SU-DHL-6 (cell line): ENCODE measurements around the gene GAD2.

Experiments
- H2AFZ ChIP-seq: fragments of 200-600 bp; sonication (generic); 2 replicates; pipeline ENCODE4 v1.6.1; 2014; ENCODE audit warnings: low read depth, mild to moderate bottlenecking, moderate library complexity, mixed read lengths, antibody characterized with exemption, low read length; ENCODE audit not compliant: severe bottlenecking
- H3F3A ChIP-seq: fragments of 200-600 bp; shearing (Covaris generic); 2 replicates; pipeline ENCODE4 v1.6.0; 2016; ENCODE audit warnings: antibody characterized with exemption, mild to moderate bottlenecking; ENCODE audit not compliant: insufficient read depth
- H3K27ac ChIP-seq: fragments of 200-600 bp; sonication (generic); 2 replicates; pipeline ENCODE4 v1.5.1; 2016; ENCODE audit warnings: low read depth, mild to moderate bottlenecking, low read length, moderate library complexity, mixed read lengths
- H3K27me3 ChIP-seq: fragments of 200-600 bp; sonication (generic), shearing (Covaris generic); 2 replicates; pipeline ENCODE4 v1.6.0; 2014; ENCODE audit warnings: mild to moderate bottlenecking, low read length
- H3K36me3 ChIP-seq: fragments of 200-600 bp; sonication (generic); 2 replicates; pipeline ENCODE4 v1.6.1; 2014; ENCODE audit warnings: mild to moderate bottlenecking, low read length, mixed read lengths
- H3K4me2 ChIP-seq: fragments of 300-600, 200-600 bp; shearing (Covaris generic), sonication (generic); 2 replicates; pipeline ENCODE4 v1.6.0; 2014; ENCODE audit warnings: low read length, low read depth, mild to moderate bottlenecking; ENCODE audit not compliant: poor library complexity, severe bottlenecking
- H3K4me3 ChIP-seq: fragments of 200-600 bp; sonication (generic); 2 replicates; pipeline ENCODE4 v1.5.1; 2014; ENCODE audit warnings: antibody characterized with exemption, low read length, mild to moderate bottlenecking, mixed read lengths; ENCODE audit not compliant: insufficient read depth, poor library complexity, severe bottlenecking
- H3K79me2 ChIP-seq: fragments of 200-600 bp; sonication (generic); 2 replicates; pipeline ENCODE4 v1.6.1; 2014; ENCODE audit warnings: mild to moderate bottlenecking, low read length, moderate library complexity; ENCODE audit not compliant: insufficient read depth
- H3K9ac ChIP-seq: fragments of 200-600 bp; sonication (generic); 2 replicates; pipeline ENCODE4 v1.7.0; 2014; ENCODE audit warnings: mild to moderate bottlenecking, low read length
- H3K9me2 ChIP-seq: fragments of 200-600 bp; sonication (generic); replicated peaks from 2 replicates; pipeline ENCODE4 v1.6.1; 2014; ENCODE audit warnings: low read length; ENCODE audit not compliant: insufficient read depth
- H3K9me3 ChIP-seq: fragments of 200-600 bp; sonication (generic); 2 replicates; pipeline ENCODE4 v1.6.1; 2014; ENCODE audit warnings: low read length, mixed read lengths; ENCODE audit not compliant: insufficient read depth
- H4K20me1 ChIP-seq: fragments of 200-600 bp; sonication (generic); 2 replicates; pipeline ENCODE4 v1.6.1; 2014; ENCODE audit warnings: low read depth, mild to moderate bottlenecking, antibody characterized with exemption, low read length, moderate library complexity, mixed read lengths
- CTCF ChIP-seq: fragments of 200-600 bp; sonication (generic); IDR thresholded peaks from one replicate; pipeline ENCODE4 v1.5.1; 2017; ENCODE audit warnings: antibody characterized with exemption, mild to moderate bottlenecking, low read length, moderate library complexity; ENCODE audit not compliant: insufficient read depth, poor library complexity, severe bottlenecking
- EZH2phosphoT487 ChIP-seq: fragments of 200-600 bp; sonication (generic), shearing (Covaris generic); conservative IDR thresholded peaks from 2 replicates; pipeline ENCODE4 v1.6.1; 2018; ENCODE audit warnings: mild to moderate bottlenecking, antibody characterized with exemption, low read length, moderate library complexity, mixed read lengths

GAD2 gene

GRCh38 chr10:26251925-26252324, 35.4 kb downstream of the GAD2 start:
- H3K79me2 ChIP-seq: no peaks in the 10 kb centered on the region
- H4K20me1 ChIP-seq: no peaks in the 10 kb centered on the region
- no peaks in the 10 kb centered on the region for H3K9me2 ChIP-seq
- H3K36me3 ChIP-seq: no peaks in the 10 kb centered on the region
- no peaks in the 10 kb centered on the region for H3K27me3 ChIP-seq
- no peak overlapping the region for H3K9ac ChIP-seq
- no peak overlapping the region for H3K27ac ChIP-seq
- H2AFZ ChIP-seq: no peak overlapping the region
- TF ChIP-seq CTCF: no peak
- TF ChIP-seq EZH2phosphoT487: no peak
- H3F3A ChIP-seq: no peaks in the 10 kb centered on the region
- H3K9me3 ChIP-seq: no peaks in the 10 kb centered on the region
- H3K4me3 ChIP-seq: no peak overlapping the region
- no peak overlapping the region for H3K4me2 ChIP-seq

- H3F3A ChIP-seq: no peaks in the 10 kb centered on the region
- no peak overlapping the region for H3K9ac ChIP-seq
These were observed 38.0 kb downstream of the GAD2 start for GRCh38 chr10:26254616-26255015.

GRCh38 chr10:26259341-26259740, 42.8 kb downstream of the GAD2 start:
- Histone ChIP-seq H2AFZ (no peak overlapping the region), H3K4me3 (no peak overlapping the region), H3K9me2 (no peaks in the 10 kb centered on the region), H3K4me2 (no peak overlapping the region), H4K20me1 (no peaks in the 10 kb centered on the region), H3K9ac (no peak overlapping the region), H3K9me3 (no peaks in the 10 kb centered on the region), H3F3A (no peaks in the 10 kb centered on the region), H3K36me3 (no peaks in the 10 kb centered on the region), H3K27me3 (no peaks in the 10 kb centered on the region), H3K79me2 (no peaks in the 10 kb centered on the region), H3K27ac (no peak overlapping the region)
- TF ChIP-seq EZH2phosphoT487: no peak
- no peak for TF ChIP-seq CTCF

More at GRCh38 chr10:26254616-26255015, 38.0 kb downstream of the GAD2 start:
- Histone ChIP-seq H3K9me3 (no peaks in the 10 kb centered on the region), H3K27ac (no peak overlapping the region), H3K4me2 (no peak overlapping the region), H2AFZ (no peak overlapping the region), H3K9me2 (no peaks in the 10 kb centered on the region), H3K36me3 (no peaks in the 10 kb centered on the region), H4K20me1 (no peaks in the 10 kb centered on the region), H3K4me3 (no peak overlapping the region), H3K27me3 (no peaks in the 10 kb centered on the region), H3K79me2 (no peaks in the 10 kb centered on the region)
- TF ChIP-seq EZH2phosphoT487 (no peak), CTCF (no peak)
